GM21825 (cell line): ENCODE measurements around the gene TRAF3.
A peak's percentile ranks its signal among the peaks of the same experiment; 100 is the strongest.
"Not testable (repeated sequence)": the region's sequence is repeated elsewhere in the genome, so short reads cannot be mapped to it uniquely, and the experiment has no call there.

Experiments used
- ATAC-seq: cut with Tn5 transposase; IDR thresholded peaks from one replicate; pipeline ENCODE4 v1.9.1; 2021; ENCODE audit warnings: mild to moderate bottlenecking, moderate library complexity; ENCODE audit not compliant: unreplicated experiment

Gene TRAF3

DNA sequence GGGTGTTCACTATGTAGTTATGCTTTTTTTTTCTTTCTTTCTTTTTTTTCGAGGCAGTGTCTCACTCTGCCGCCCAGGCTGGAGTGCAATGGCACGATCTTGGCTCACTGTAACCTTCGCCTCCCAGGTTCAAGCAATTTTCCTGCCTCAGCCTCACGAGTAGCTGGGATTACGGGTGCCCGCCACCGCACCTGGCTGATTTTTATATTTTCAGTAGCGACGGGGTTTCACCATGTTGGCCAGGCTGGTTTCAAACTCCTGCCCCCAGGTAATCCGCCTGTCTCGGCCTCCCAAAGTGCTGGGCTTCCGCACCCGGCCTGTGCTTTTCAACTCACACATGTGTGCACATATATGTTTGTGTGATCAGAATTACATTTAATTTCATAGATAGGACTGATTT, 106.3 kb downstream of the TRAF3 start:
- no peak for ATAC-seq

GRCh38 chr14:102885737-102886447, 108.6 kb downstream of the TRAF3 start:
- ATAC-seq, result no peak

GRCh38 chr14:102888748-102889147, 111.5 kb downstream of the TRAF3 start:
- ATAC-seq, result no peak

- no peak for ATAC-seq
Observed at GRCh38 chr14:102889615-102890014, 112.4 kb downstream of the TRAF3 start.

DNA sequence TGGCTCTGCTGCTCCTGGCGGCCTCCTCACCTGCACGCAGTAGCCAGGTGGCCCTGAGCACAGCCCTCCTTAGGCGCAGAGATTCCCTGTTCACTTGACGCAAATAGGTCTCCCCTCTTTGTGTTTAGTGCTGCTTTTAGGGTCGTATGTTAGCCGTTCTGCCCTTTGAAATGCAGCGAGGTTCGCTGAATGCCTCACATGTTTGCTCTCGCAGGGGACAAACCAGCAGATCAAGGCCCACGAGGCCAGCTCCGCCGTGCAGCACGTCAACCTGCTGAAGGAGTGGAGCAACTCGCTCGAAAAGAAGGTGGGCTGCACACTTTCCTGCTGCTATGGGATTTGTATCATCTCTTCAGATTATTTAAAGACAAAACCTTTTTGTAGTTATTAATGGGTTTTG, 113.9 kb downstream of the TRAF3 start:
- no peak for ATAC-seq

DNA sequence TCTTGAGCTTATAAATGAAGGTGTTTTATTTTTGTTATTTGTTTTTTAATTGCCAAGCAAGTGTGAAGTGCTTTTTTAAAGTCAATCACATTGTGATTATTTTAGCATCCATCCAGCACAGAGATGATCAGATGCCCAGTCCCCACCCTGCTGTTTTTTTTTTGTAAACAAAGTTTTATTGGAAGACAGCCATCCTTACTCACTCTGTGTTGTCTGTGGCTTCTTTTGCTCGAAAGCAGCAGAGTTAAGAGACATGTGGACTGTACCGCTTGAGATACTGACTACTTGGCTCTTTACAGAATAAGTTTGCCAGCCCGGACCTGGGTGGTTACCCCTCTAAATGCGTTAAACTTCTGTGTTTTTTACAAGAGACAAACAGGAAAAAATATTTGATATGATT, 114.3 kb downstream of the TRAF3 start:
- no peak for ATAC-seq

GRCh38 chr14:102892651-102893050, 115.4 kb downstream of the TRAF3 start:
- no peak for ATAC-seq

DNA sequence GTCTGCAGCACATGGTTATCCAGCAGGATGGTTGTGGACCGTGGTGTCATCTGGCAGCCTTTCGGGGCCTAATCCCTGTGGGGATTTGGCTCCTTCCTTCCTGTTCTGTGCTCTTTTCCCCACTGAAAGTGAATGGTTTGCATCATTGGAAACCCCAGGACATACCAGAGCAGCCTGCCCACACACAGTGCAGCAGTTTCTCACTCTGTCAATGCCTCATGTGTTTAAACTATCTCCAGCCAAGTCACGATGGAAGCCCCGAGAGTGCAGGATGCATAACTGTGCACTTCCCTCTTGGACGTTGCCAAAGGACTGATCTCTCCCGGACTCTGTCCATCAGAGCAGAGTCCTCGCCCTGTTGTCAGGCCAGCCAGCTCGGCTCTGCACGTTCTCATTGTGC, 116.2 kb downstream of the TRAF3 start:
- ATAC-seq, result no peak

DNA sequence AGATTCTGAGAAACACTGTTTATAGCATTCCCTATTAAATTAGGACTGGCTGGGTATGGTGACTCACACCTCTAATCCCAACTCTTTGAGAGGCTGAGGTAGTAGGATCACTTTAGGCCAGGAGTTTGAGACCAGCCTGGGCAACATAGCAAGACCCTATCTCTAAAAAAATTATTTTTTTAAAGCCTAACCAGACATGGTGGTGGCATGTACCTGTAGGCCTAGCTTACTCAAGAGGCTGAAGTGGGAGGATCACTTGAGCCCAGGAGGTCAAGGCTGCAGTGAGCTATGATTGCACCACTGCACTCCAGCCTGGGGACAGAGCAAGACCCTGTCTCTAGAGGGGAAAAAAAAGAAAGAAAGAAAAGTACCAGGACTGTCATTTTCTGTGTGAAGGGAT, 119.5 kb downstream of the TRAF3 start:
- ATAC-seq, result not testable (repeated sequence)

- ATAC-seq, result no peak
Observed at GRCh38 chr14:102897299-102898027, 120.2 kb downstream of the TRAF3 start.

- ATAC-seq, result no peak
Observed at GRCh38 chr14:102898298-102898697, 121.0 kb downstream of the TRAF3 start.

DNA sequence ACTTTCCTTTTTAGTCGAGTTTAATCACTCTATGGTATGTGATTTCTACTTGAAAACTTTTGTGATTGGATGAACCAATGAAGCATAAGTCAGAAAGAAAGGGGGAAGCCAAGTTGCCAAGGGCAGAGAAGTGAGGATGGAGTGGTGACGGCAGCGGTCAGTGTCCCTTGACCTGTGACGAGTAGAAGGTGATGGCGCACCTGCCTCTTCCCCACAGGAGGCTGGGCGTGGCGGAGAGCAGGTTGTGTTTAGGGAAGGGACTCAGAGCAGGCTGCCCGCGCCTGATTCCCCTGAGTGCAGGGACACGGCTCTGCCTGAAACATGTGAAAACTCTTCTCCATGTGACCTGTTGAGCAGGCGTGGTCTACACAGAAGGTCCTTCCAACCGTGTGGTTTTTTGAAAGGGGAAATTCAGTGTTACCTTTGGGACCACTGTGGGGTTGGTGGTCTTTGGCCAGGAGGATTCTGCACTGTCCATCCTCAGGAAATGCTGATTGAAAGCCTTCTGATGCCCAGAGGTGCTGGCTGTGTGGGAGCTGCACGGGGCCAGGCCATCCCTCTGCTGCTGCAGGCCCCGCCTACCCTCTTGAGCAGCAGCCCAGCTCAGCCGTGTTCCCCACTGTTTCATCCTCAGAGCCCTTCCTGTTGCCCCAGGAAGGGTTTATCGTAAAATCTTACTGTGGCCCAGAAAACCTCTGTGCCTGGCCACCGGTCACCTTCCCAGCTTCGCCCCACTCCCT, 121.7 kb downstream of the TRAF3 start:
- ATAC-seq, result no peak

- ATAC-seq, result no peak
Observed at GRCh38 chr14:102899516-102899900, 122.3 kb downstream of the TRAF3 start.

- ATAC-seq, result peak; percentile 50
Observed at GRCh38 chr14:102900631-102901571, 123.7 kb downstream of the TRAF3 start.

DNA sequence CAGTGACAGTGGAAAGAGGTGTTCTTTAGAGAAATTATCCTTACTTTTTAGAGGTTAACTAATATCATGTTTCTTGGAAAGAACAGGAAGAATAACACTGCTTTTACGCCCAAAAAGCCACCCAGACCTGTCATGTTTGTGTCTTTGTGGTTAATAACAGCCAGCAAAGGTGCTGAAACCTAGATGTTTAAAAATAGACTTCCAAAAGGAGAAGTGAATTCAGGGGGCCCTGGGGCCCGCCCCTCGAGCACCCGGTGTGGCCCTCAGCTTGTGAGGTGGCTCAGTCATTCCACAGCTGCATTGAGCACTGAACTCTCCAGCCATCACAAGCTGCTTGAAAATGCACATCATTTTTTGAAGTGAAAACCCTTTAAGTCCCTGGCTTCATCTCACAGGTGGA, 124.4 kb downstream of the TRAF3 start:
- ATAC-seq, result peak; percentile 64

DNA sequence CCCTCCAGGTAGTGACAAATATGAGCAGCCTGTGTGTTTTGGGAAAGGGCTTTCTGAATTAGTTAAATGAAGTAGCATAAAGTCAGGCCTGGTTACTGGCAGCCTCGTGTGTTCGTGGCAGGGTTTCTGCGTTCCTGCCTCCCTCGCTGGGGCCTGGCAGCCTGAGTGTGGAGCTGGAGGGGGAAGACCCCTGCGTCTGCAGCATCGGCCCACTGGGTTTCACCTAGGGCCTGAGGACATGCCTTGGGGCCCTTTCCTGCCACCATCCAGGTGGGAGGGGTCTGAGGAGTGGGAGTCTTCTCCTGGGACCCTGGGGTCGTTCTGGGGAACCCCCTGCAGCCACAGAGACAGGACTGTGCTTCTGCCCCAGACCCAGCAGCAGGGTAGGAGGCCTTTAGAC, 124.8 kb downstream of the TRAF3 start:
- peak; percentile 19 for ATAC-seq

GRCh38 chr14:102902523-102903247, 125.4 kb downstream of the TRAF3 start:
- no peak for ATAC-seq

DNA sequence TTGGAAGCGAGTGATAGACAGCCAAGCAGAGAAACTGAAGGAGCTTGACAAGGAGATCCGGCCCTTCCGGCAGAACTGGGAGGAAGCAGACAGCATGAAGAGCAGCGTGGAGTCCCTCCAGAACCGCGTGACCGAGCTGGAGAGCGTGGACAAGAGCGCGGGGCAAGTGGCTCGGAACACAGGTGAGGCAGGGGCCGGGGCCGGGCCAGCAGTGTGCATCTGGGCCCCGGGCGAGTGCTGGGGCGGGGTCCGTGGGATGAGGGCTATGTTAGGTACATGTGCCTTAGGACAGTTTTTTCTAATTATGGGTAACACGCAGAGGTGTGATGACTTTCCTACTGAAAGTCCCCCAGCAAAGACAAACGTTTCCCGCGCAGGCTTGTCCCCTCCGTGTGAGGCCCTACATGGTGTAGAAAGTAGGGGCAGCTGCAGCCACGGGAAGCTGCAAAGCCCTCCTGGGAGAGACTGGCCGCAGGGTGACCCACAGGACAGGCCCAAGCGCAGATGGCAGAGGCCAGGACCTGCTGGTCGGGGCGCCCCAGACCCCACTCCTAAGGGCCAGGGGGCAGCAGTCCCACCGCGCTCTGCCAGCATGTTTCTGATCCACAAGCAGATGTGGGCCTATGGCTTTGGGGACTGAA, 126.1 kb downstream of the TRAF3 start:
- ATAC-seq, result no peak

GRCh38 chr14:102903889-102904512, 126.8 kb downstream of the TRAF3 start:
- no peak for ATAC-seq
